ENCODE measurements around the gene GRIN3B. TPM values are rescaled to one million over a fixed set of nuclear protein-coding genes. Genes with fewer than 3 reads are reported as not detected.

GRIN3B gene
- total and polyA plus RNA-seq, 9 of the 15 experiments (the other 6 are each of a cell fraction or from before 2014, with no cell fraction given): 0.06 to 0.95 (median 0.19) TPM; not detected in 6

DNA sequence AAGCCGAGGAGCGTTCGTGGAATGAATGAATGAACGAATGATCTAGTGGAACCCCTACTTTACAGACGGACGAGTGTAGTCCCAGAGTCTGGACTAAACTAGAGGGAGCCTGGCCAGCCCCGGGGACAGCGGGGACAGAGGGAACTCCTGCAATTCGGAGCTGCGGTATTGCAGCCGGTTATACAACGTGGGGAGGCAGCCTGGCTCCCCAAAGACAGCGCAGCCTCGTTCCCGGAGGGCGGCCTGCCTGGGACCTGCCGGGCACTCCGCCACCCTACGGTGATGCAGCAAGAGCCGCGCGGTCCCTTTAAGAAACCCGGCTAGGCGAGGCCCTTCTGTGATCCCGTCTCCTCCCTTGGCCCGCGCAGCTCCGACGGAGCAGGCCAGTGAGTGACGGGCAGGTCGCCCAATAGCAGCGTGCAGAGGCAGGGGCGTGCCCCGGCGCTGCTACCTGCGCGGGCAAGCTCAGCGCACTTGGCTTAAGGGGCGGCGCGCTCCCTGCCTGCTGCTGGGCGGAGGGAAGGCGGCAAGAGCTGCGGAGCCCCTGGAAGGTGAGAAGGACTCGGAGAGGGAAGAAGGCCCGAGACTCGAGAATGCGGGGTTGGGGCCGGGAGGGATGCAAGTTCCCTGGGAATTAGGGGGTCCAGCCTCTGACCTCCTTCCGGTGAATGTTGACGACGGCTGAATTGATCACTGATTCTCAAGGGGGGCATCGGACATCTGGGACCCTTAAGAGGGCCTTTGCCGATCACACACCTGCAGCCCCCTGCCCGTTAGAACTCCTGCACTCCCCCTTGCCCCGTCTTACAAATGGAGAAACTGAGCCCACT lies 39.6 kb downstream of the GRIN3B start, which contains the start of gene ABCA7 (continued):
- no peak; the same call in 1 of the 2 replicates for TF ChIP-seq POLR2AphosphoS5 (IDR thresholded peaks at IDR 0.05; ENCODE audit: control insufficient read depth, insufficient read depth, low read depth, low read length)
- peak; percentile 72 for TF ChIP-seq NFE2 (IDR thresholded peaks at IDR 0.05; ENCODE audit: low read depth)
- TF ChIP-seq CXXC5 (CRISPR knock-in tag; IDR thresholded peaks at IDR 0.05): peak; percentile 97
- TF ChIP-seq KLF13 (tag; IDR thresholded peaks at IDR 0.05; ENCODE audit: borderline replicate concordance, low read depth): 0 out of 2 replicates have a peak, but pooled peaks have one; percentile 51
- TF ChIP-seq PRDM10 (IDR thresholded peaks at IDR 0.05; ENCODE audit: partially characterized antibody): peak; percentile 95
- peak; percentile 100 for TF ChIP-seq PBX2 (CRISPR knock-in tag; IDR thresholded peaks at IDR 0.05; ENCODE audit: low read depth)
- TF ChIP-seq PBX2 (tag; conservative IDR thresholded peaks at IDR 0.05; ENCODE audit: low read depth): peak; percentile 98
- TF ChIP-seq HMG20B (CRISPR knock-in tag; IDR thresholded peaks at IDR 0.05): no peak
- 0 out of 2 replicates have a peak, but pooled peaks have one; percentile 28 for TF ChIP-seq ZNF561 (CRISPR knock-in tag; conservative IDR thresholded peaks at IDR 0.05)
- TF ChIP-seq, protein P1, sequence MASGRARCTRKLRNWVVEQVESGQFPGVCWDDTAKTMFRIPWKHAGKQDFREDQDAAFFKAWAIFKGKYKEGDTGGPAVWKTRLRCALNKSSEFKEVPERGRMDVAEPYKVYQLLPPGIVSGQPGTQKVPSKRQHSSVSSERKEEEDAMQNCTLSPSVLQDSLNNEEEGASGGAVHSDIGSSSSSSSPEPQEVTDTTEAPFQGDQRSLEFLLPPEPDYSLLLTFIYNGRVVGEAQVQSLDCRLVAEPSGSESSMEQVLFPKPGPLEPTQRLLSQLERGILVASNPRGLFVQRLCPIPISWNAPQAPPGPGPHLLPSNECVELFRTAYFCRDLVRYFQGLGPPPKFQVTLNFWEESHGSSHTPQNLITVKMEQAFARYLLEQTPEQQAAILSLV (tag; IDR thresholded peaks at IDR 0.05): no peak
- TF ChIP-seq ATF1 (CRISPR knock-in tag; IDR thresholded peaks at IDR 0.05): peak; percentile 40
- peak; percentile 69 for TF ChIP-seq ATF1 (tag; IDR thresholded peaks at IDR 0.05)
- TF ChIP-seq ZBED1 (IDR thresholded peaks at IDR 0.05): 0 out of 2 replicates have a peak, but pooled peaks have one; percentile 8
- TF ChIP-seq ZNF384 (IDR thresholded peaks at IDR 0.05; ENCODE audit: low read depth, low read length): no peak
- TF ChIP-seq YBX1 (IDR thresholded peaks at IDR 0.05): no peak
- peak; percentile 72; the same call in 1 of the 2 replicates for TF ChIP-seq ZBTB7A (IDR thresholded peaks at IDR 0.05; ENCODE audit: borderline replicate concordance, control insufficient read depth, low read depth, low read length)
- peak; percentile 75; the same call in 1 of the 2 replicates for TF ChIP-seq MTA3 (IDR thresholded peaks at IDR 0.05; ENCODE audit: borderline replicate concordance)
- peak in 1 of 2 experiments; percentile 79 for TF ChIP-seq MAZ (CRISPR knock-in tag; conservative IDR thresholded peaks at IDR 0.05 in 1 of 2, IDR thresholded peaks at IDR 0.05 in 1 of 2)
- TF ChIP-seq CHD2 (IDR thresholded peaks at IDR 0.05; ENCODE audit: low read depth, low read length): peak; percentile 85
- TF ChIP-seq XRCC5 (IDR thresholded peaks at IDR 0.05; ENCODE audit: low read depth, low read length): peak; percentile 58
- peak; percentile 62; the same call in 1 of the 2 replicates for TF ChIP-seq ZEB2 (IDR thresholded peaks at IDR 0.05)

Data from K562 (cell line).